Heart left ventricle (tissue), 16 donors: ENCODE data around the gene UBB. TPM values are rescaled to one million over a fixed set of nuclear protein-coding genes. Genes with fewer than 3 reads are reported as not detected.
A peak's percentile ranks its signal among the peaks of the same experiment; 100 is the strongest.

Source experiments
- ATAC-seq, 4 donors: fragments of 200-7000 bp; cut with Tn5 transposase; one replicate each; pipeline ENCODE4 v1.9.1; 2020 to 2022; ENCODE audit warnings: moderate library complexity in 4 of 4, mild to moderate bottlenecking in 3 of 4, moderate number of reproducible peaks in 1 of 4
- DNase-seq, 5 donors: peaks; one replicate each; pipeline ENCODE4 v3.0.0-alpha.2; 2020
- H3K27ac ChIP-seq, 12 donors: fragments of 200-600 bp; sonication (generic) in 4 of 12; one replicate each; pipeline versions ENCODE4 v1.5.0 to v1.8.0; 2016 to 2022; ENCODE audit warnings: mild to moderate bottlenecking in 2 of 12
- H3K27me3 ChIP-seq, 9 donors: fragments of 200-600 bp; sonication (generic) in 2 of 9; one replicate each; pipeline versions ENCODE4 v1.5.1 to v1.8.0; 2016 to 2022; ENCODE audit warnings: mild to moderate bottlenecking in 3 of 9
- H3K36me3 ChIP-seq, 9 donors: fragments of 200-600 bp; sonication (generic) in 2 of 9; one replicate each; pipeline versions ENCODE4 v1.5.0 to v1.8.0; 2018 to 2022; ENCODE audit warnings: mild to moderate bottlenecking in 2 of 9
- H3K4me1 ChIP-seq, 12 donors: fragments of 200-600 bp; sonication (generic) in 4 of 12; one replicate each; pipeline versions ENCODE4 v1.5.0 to v1.8.0; 2016 to 2022; ENCODE audit warnings: mild to moderate bottlenecking in 3 of 12
- H3K4me3 ChIP-seq, 12 donors: fragments of 200-600 bp; sonication (generic) in 4 of 12; one replicate each; pipeline versions ENCODE4 v1.5.0 to v1.8.0; 2017 to 2022; ENCODE audit warnings: mild to moderate bottlenecking in 9 of 12, moderate library complexity in 4 of 12
- H3K9me3 ChIP-seq, 12 donors: fragments of 200-600 bp; sonication (generic) in 4 of 12; one replicate each; pipeline versions ENCODE4 v1.5.0 to v1.8.0; 2016 to 2022; ENCODE audit warnings: mild to moderate bottlenecking in 1 of 12
- POLR2A ChIP-seq, 2 donors: fragments of 450-650 bp; IDR thresholded peaks; one replicate each; pipeline ENCODE4 v1.6.1; 2017; ENCODE audit warnings: antibody characterized with exemption in 2 of 2, mild to moderate bottlenecking in 2 of 2, moderate library complexity in 2 of 2
- WGBS, 4 donors: extraction: QIAGEN DNeasy Blood & Tissue Kit in 2 of 4; methylation state at CpG; one replicate each; pipeline versions ENCODE4 v1.1.5 to v1.1.7; 2013 to 2018; 5-methylcytosine and 5-hydroxymethylcytosine counted together
- intact Hi-C, 10 donors: fragments of 100-400 bp; cut with DNase I; formaldehyde crosslinking; loops; one replicate each; pipeline versions ENCODE4 v1.11.1 to v1.14.2; 2022
- polyA plus RNA-seq, 2 donors: library from polyadenylated mRNA; stranded (reverse); fragments of 200-250 nt; gene quantifications; one replicate each; pipeline ENCODE4 v1.2.3, GENCODE V29; 2013
- total RNA-seq, 9 donors: library from RNA; depleted of rRNA in 2 of 9; stranded (reverse); fragments of >200 nt in 2 of 9; fragmentation: NEBNext Ultra II Directional in 3 of 9; extraction: Animal tissue kit (Norgen Biotek cat#: 25700) in 3 of 9; gene quantifications; one replicate each; pipeline versions ENCODE4 v1.1.0 to v1.2.4, GENCODE V29; 2016 to 2023
- TF ChIP-seq, protein P1 (sequence below), 12 donors: fragments of 200-600 bp; sonication (generic) in 4 of 12; IDR thresholded peaks; one replicate each; pipeline versions ENCODE4 v1.5.0 to v1.8.0; 2018 to 2022; ENCODE audit warnings: antibody characterized with exemption in 12 of 12, mild to moderate bottlenecking in 5 of 12
- donor health status: ischemic (EF 13 %, LVEDD 7.1; RV severe dilation, severe dysfunction).
- donor health status: healthy with polysubstance abuse.
- donor health status: DM: no; HTN: yes; CAD: no.
- donor health status: DM: no; HTN: no; CAD: no.
- donor health status: ischemic (EF 25% LVEDD 6.9; RV normal size, moderate dysfunction).
- donor health status: ischemic (EF 25% LVEDD 5.7; RV mildly dilated, moderate dysfunction).
- donor health status: healthy.
- donor health status: DM: yes; HTN: yes; CAD: no.
- donor health status: ischemic (EF 35%, LVEDD 5.7; RV mildly dilated, moderate dysfunction).
- donor health status: nonischemic (EF 11% LVEDD 7.7; RV severe dilation, severe dysfunction).
- donor health status: DM: yes; HTN: yes; CAD: no.
- donor health status: PGD.
- donor health status: ischemic (EF 29% LVEDD 5.4; RV normal size, mild dysfunction).
- donor health status: nonischemic (EF 23%, LVEDD 6.1; RV moderate dilation, normal function).

UBB gene
- total and polyA plus RNA-seq, 11 donors = 665 to 2,180 (median 1,294) TPM

DNA sequence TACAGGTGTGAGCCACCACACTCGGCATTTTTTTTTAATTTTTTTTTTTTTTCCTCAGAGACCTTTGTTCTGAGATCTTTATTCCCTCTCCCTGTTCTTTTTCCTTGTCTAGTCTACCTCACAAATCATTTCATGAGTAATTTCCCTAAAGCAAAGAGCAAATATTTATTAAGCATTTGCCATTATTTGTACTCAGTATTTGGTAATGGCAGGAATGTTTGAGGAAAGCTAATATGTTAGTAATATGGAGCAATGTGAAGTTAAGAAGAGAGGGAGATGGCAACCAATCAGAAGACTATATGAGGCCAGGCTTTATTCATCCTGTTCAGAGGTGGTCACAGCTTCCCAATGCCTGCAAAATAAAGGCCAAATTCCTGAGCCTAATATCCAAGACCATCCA is 40.9 kb upstream of the UBB start:
- H3K27me3 ChIP-seq = no peaks in the 10 kb centered on the region
- no peak overlapping the region for H3K4me3 ChIP-seq
- DNase-seq (no peak), ATAC-seq (no peak)
- H3K9me3 ChIP-seq = no peaks in the 10 kb centered on the region
- no peak overlapping the region for H3K27ac ChIP-seq
- peaks cover 0 to 24% (median 7%) of the 10 kb centered on the region in 9 donors for H3K36me3 ChIP-seq
- WGBS, 4 donors = 91 to 100% (median 97%) methylated on average over 1 of the region's 1 CpG
- intact Hi-C loops = no loop called here
- no peak for TF ChIP-seq POLR2A (IDR thresholded peaks at IDR 0.05)
- TF ChIP-seq, protein P1, sequence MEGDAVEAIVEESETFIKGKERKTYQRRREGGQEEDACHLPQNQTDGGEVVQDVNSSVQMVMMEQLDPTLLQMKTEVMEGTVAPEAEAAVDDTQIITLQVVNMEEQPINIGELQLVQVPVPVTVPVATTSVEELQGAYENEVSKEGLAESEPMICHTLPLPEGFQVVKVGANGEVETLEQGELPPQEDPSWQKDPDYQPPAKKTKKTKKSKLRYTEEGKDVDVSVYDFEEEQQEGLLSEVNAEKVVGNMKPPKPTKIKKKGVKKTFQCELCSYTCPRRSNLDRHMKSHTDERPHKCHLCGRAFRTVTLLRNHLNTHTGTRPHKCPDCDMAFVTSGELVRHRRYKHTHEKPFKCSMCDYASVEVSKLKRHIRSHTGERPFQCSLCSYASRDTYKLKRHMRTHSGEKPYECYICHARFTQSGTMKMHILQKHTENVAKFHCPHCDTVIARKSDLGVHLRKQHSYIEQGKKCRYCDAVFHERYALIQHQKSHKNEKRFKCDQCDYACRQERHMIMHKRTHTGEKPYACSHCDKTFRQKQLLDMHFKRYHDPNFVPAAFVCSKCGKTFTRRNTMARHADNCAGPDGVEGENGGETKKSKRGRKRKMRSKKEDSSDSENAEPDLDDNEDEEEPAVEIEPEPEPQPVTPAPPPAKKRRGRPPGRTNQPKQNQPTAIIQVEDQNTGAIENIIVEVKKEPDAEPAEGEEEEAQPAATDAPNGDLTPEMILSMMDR (IDR thresholded peaks at IDR 0.05) = no peak
- no peaks in the 10 kb centered on the region for H3K4me1 ChIP-seq

DNA sequence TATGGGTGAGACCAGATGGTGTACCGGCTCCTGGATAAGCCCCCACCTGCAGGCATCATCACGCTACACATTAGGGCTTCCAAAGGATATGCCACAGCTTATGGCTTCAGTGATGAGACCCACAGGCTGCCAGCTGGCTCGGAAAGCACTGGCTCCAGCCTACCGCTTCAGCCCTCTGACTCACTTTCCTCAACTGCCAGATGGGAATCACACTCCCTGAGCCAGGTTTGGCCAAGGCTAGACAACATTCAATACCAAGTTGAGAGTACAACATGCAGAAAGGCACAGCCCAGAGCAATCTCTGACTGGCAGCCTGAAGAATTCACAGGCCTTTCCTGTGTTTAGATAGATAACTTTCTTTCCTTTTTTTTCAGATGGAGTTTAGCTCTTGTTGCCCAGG is 37.9 kb upstream of the UBB start:
- no peak overlapping the region for H3K4me3 ChIP-seq
- 76 to 95% (median 95%) methylated on average over 3 to 4 of the region's 4 CpGs for WGBS, 4 donors
- DNase-seq (no peak), ATAC-seq (no peak)
- peaks cover 0 to 24% (median 7%) of the 10 kb centered on the region in 9 donors for H3K36me3 ChIP-seq
- no peak for TF ChIP-seq POLR2A (IDR thresholded peaks at IDR 0.05)
- TF ChIP-seq, protein P1 (IDR thresholded peaks at IDR 0.05) = no peak
- H3K4me1 ChIP-seq = no peaks in the 10 kb centered on the region
- no peaks in the 10 kb centered on the region for H3K27me3 ChIP-seq
- intact Hi-C loops = no loop called here
- H3K9me3 ChIP-seq = no peaks in the 10 kb centered on the region
- no peak overlapping the region for H3K27ac ChIP-seq

DNA sequence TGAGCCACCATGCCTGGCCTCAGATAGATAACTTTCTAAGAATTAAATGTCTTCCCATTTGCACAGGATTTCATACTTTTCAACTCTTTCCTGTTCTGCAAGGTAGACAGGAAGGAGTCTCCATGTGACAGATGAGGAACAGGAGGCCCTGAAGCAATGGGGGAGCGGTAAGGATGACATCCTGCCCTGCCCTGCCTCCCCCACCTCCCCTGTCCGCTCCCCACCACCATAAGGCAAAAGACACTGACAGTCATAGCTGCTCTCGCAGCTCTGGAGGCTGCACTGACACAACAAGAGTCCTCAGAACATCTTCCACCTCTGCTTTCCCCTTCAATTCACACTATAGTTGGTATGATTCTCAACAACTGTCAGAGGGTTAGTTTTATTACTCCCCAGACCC is 37.3 kb upstream of the UBB start:
- ATAC-seq (no peak), DNase-seq (no peak)
- no peak overlapping the region for H3K27ac ChIP-seq
- no peaks in the 10 kb centered on the region for H3K4me1 ChIP-seq
- H3K27me3 ChIP-seq = no peaks in the 10 kb centered on the region
- TF ChIP-seq, protein P1 (IDR thresholded peaks at IDR 0.05) = no peak
- intact Hi-C loops = no loop called here
- H3K9me3 ChIP-seq = no peaks in the 10 kb centered on the region
- H3K36me3 ChIP-seq = peaks cover 0 to 26% (median 7%) of the 10 kb centered on the region in 9 donors
- H3K4me3 ChIP-seq = no peak overlapping the region
- WGBS, 4 donors = 75 to 94% (median 87%) methylated on average over 3 of the region's 3 CpGs

DNA sequence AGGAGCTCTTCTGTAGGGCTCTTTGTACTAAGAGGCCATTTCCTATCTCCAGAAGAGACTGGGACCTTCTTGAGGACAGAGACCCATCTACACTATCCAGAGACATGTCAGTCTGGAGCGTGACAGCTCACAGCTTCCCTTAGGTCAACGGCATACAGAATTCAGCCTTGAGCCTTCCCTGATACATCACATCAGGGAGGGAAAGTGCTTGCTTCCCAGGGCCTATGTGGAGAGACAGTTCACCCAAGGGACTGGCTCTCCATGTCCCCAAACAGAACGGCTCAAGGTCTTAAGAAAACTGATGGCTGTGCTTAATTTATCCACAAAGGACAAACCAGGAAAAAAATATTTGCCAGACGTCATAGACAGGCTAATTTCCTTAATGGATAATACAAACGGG is 35.3 kb upstream of the UBB start:
- DNase-seq (peak in 1 of 5 donors; percentile 13), ATAC-seq (peak in 2 of 4 donors; percentile 52 to 69)
- H3K27ac ChIP-seq = no peak overlapping the region
- H3K36me3 ChIP-seq = peaks cover 0 to 36% (median 7%) of the 10 kb centered on the region in 9 donors
- 68 to 74% (median 71%) methylated on average over 5 of the region's 5 CpGs for WGBS, 4 donors
- no peak for TF ChIP-seq POLR2A (IDR thresholded peaks at IDR 0.05)
- TF ChIP-seq, protein P1 (IDR thresholded peaks at IDR 0.05) = no peak
- intact Hi-C loops = no loop called here
- H3K9me3 ChIP-seq = no peaks in the 10 kb centered on the region
- H3K4me3 ChIP-seq = no peak overlapping the region
- H3K27me3 ChIP-seq = no peaks in the 10 kb centered on the region
- no peaks in the 10 kb centered on the region for H3K4me1 ChIP-seq
